GM23338 (cell line): ENCODE data around the gene KLHDC8A.

Experiments used
- JUNB ChIP-seq: IDR thresholded peaks from one replicate; pipeline ENCODE4 v1.6.1; 2016; ENCODE audit warnings: antibody characterized with exemption; ENCODE audit not compliant: unreplicated experiment
- POLR2AphosphoS5 ChIP-seq: IDR thresholded peaks from 2 replicates; pipeline ENCODE4 v1.6.1; 2016; ENCODE audit warnings: antibody characterized with exemption, low read depth
- STAT1 ChIP-seq: IDR thresholded peaks from one replicate; pipeline ENCODE4 v1.6.1; 2016; ENCODE audit warnings: antibody characterized with exemption; ENCODE audit not compliant: unreplicated experiment
- TF ChIP-seq, protein P1 (sequence below), 2 experiments: fragments of 200-600 bp in 1 of 2; sonication (generic) in 1 of 2; conservative IDR thresholded peaks; 2 replicates each; pipeline versions ENCODE4 v1.5.1 to v1.6.1; 2016 to 2017; ENCODE audit warnings: antibody characterized with exemption in 2 of 2, low read depth in 2 of 2, mild to moderate bottlenecking in 2 of 2, moderate library complexity in 1 of 2

DNA sequence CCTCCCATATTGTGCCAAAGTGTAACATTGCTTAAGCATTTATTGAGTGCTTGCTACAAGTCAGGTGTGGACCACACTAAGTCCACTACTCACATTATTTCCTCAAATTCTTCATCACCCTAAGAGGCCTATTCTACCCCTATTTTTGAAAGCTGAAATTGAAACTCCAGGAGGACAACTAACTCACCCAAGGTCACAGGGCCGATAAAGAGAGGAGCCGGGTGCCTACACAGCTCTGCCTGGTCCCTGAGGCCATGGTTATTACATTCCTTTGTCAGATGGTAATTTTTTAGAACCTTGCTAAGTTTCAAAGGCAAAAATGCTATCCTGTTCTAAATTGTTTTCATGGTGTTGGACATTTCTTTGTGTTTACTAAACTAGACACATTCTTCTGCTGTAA lies 24.2 kb upstream of the KLHDC8A start:
- TF ChIP-seq, protein P1, sequence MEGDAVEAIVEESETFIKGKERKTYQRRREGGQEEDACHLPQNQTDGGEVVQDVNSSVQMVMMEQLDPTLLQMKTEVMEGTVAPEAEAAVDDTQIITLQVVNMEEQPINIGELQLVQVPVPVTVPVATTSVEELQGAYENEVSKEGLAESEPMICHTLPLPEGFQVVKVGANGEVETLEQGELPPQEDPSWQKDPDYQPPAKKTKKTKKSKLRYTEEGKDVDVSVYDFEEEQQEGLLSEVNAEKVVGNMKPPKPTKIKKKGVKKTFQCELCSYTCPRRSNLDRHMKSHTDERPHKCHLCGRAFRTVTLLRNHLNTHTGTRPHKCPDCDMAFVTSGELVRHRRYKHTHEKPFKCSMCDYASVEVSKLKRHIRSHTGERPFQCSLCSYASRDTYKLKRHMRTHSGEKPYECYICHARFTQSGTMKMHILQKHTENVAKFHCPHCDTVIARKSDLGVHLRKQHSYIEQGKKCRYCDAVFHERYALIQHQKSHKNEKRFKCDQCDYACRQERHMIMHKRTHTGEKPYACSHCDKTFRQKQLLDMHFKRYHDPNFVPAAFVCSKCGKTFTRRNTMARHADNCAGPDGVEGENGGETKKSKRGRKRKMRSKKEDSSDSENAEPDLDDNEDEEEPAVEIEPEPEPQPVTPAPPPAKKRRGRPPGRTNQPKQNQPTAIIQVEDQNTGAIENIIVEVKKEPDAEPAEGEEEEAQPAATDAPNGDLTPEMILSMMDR (conservative IDR thresholded peaks at IDR 0.05; ENCODE audit: low read depth in 2 of 2), result no peak
- TF ChIP-seq POLR2AphosphoS5, result no peak
- TF ChIP-seq STAT1, result no peak
- TF ChIP-seq JUNB, result no peak
